H7 (cell line): ENCODE results near the gene RTN4. TPM values are rescaled to one million over a fixed set of nuclear protein-coding genes. Genes with fewer than 3 reads are reported as not detected.
"Not testable (repeated sequence)": the region's sequence is repeated elsewhere in the genome, so short reads cannot be mapped to it uniquely, and the experiment has no call there.

Experiments
- DNase-seq: peaks from one replicate; pipeline ENCODE4 v3.0.0; 2012
- H3K27me3 ChIP-seq: 2 replicates; pipeline ENCODE4 v1.6.0; 2011; ENCODE audit warnings: mild to moderate bottlenecking, low read length; ENCODE audit not compliant: control insufficient read depth, insufficient read depth
- H3K36me3 ChIP-seq: replicated peaks from 2 replicates; pipeline ENCODE4 v1.5.1; 2011; ENCODE audit warnings: low read length; ENCODE audit not compliant: control insufficient read depth, insufficient read depth
- H3K4me3 ChIP-seq: 2 replicates; pipeline ENCODE4 v1.5.1; 2011; ENCODE audit warnings: low read depth, mild to moderate bottlenecking, control low read depth, low read length, moderate library complexity; ENCODE audit not compliant: insufficient read depth
- total RNA-seq: library from RNA; depleted of rRNA; stranded (reverse); fragments of >200 nt; shearing (Covaris generic); gene quantifications from 2 replicates; pipeline ENCODE4 v1.2.3, GENCODE V29; 2014

The RTN4 gene
- total RNA-seq, 1 experiment from 2014 or later = 136 TPM

DNA sequence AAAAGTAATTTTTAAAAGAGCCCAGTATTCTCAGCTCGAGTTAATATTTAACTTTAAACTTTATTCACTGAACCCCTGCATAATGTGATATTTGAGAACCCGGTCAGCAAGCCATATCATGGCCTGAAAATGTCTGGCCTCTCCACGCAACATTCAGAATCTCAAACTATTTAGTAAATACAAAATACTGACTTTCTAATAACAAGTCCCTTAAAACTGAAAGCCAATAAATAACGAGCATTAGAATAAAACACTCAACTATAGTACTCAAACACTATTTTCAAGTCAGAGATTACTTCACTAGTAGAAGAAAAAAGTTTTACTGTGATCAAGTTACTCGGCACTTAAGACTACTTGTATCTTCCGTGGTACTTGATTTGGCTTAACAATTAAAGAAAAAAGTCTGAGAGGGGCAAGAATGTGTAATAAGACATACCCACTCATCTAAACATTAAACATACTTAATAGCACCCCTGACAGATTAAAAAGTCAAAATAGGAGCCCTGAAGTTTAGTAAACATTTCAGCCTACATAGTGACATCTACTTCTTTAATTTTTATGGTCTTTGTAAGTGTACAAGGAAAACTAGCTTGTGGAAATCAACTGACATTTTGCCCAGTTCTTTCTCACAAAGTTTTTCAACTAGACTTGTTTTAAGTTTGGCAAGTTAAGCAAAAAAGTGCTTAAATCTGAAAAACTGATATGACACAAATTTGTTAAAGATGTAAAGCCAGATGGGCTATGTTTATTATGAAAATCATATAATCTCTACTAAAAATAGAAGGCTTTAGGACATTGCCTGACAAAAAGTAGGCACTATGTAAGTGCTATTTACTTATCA lies 38.2 kb downstream of the RTN4 start:
- no peak for DNase-seq
- no peak overlapping the region for H3K4me3 ChIP-seq
- H3K27me3 ChIP-seq = no peaks in the 10 kb centered on the region
- no peaks in the 10 kb centered on the region for H3K36me3 ChIP-seq

DNA sequence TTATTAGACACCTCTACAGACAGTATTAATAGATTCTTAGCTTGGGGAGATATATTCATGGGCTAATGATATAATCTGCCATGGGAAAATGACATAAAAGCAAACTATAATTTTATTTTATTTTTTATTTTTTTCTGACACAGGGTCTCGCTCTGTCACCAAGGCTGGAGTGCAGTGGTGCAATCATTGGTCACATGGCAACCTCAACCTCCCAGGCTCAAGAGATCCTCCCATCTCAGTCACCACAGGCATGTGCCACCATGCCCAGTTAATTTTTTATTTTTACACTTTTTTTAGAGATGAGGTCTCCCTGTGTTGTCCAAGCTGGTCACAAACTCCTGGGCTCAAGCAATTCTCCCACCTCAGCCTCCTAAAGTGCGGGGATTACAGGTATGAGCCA lies 39.3 kb downstream of the RTN4 start:
- no peak overlapping the region for H3K4me3 ChIP-seq
- H3K27me3 ChIP-seq = no peaks in the 10 kb centered on the region
- H3K36me3 ChIP-seq = no peaks in the 10 kb centered on the region
- no peak for DNase-seq

DNA sequence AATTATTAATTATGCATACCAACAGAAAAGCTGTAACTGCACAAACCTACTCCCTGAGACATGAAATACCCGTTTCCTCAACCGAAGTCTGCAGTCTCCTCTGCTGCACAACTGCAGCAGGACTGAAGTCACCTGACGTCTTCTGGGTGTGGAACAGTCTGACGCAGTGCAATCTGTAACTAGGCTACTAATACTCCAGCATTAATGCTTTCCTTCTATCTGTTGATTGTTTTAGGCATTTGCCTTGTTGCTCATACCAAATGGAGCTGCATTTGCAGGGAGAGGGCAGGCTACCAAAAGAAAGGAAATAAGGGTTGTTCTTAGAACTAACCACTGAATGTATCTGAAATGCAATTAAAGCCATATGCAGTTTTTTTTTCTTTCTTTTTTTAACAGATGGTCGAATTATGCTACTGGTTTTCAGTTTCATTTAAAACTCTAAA lies 40.1 kb downstream of the RTN4 start:
- DNase-seq = no peak
- H3K27me3 ChIP-seq = no peaks in the 10 kb centered on the region
- no peaks in the 10 kb centered on the region for H3K36me3 ChIP-seq
- no peak overlapping the region for H3K4me3 ChIP-seq

GRCh38 chr2:55009277-55010060 lies 40.8 kb downstream of the RTN4 start:
- H3K27me3 ChIP-seq = no peaks in the 10 kb centered on the region
- no peak for DNase-seq
- H3K36me3 ChIP-seq = no peaks in the 10 kb centered on the region
- no peak overlapping the region for H3K4me3 ChIP-seq

- no peaks in the 10 kb centered on the region for H3K36me3 ChIP-seq
- no peak overlapping the region for H3K4me3 ChIP-seq
- H3K27me3 ChIP-seq = no peaks in the 10 kb centered on the region
- DNase-seq = no peak
Observed at GRCh38 chr2:55006306-55006705, 43.9 kb downstream of the RTN4 start.

DNA sequence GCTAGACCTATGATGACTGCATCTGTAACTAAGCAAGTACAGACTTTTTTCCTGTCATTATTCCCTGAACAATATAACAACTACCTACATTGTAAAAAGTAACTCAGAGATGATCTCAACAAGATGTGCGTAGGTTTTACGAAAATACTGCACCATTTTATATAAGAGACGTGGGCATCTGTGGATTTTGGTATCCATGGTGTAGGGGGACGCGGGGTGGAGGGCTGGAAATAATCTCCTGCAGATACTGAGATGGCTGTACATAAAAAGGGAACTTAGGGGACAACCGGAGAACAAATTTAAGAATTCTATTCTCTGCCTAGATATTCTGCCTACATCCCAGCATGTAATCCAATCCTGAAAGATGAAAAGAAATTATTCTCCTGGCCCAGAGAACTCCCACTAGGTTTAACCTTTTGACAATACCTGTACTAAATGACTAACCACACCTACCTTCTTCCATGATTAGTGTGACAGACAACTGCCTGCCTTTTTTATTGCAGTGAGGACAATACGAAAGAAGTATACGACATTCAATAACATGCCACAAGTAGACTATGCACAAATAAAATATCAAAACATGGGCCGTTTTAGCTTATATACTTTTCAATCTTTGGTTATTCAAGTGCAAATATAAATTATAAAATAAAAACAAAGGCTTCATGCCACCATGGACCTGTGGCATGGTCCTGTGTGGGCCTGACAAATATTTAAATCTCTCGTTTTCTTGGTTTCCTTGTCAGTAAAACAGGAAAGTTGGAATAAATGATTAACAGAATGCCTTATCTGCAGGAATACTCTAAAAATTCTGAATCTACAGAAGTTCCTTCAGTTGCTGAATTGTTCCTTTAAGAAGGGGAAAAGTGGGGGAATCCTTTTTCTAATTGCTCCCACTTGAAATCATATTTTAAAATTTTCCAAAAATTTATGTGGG lies 46.3 kb downstream of the RTN4 start:
- no peak for DNase-seq
- Histone ChIP-seq H3K27me3 (no peaks in the 10 kb centered on the region), H3K36me3 (no peaks in the 10 kb centered on the region), H3K4me3 (no peak overlapping the region)

DNA sequence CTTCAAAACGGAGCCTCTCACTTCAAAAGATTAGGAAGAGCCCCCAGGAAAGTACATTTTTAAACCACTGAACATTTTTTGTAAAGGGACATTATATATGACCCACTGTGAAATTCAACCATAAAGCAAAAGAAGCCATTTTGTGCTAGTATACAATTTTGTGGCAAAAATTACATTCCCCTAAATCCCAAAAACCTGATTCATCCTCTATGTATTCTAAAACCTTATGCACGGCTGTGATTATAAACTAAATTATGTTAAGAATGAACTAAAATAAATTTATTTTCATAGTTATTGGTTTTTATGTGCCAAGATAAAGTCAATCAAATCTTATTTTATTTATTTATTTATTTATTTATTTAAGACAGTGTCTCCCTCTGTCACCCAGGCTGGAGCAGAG lies 48.5 kb downstream of the RTN4 start:
- Histone ChIP-seq H3K36me3 (no peaks in the 10 kb centered on the region), H3K27me3 (no peaks in the 10 kb centered on the region), H3K4me3 (no peak overlapping the region)
- no peak for DNase-seq

- H3K4me3 ChIP-seq = no peak overlapping the region
- no peaks in the 10 kb centered on the region for H3K36me3 ChIP-seq
- DNase-seq = no peak
- H3K27me3 ChIP-seq = no peaks in the 10 kb centered on the region
Observed at GRCh38 chr2:55000341-55000740, 49.9 kb downstream of the RTN4 start.

GRCh38 chr2:54999182-54999581 lies 51.1 kb downstream of the RTN4 start:
- DNase-seq = no peak
- no peak overlapping the region for H3K4me3 ChIP-seq
- no peaks in the 10 kb centered on the region for H3K36me3 ChIP-seq
- no peaks in the 10 kb centered on the region for H3K27me3 ChIP-seq

DNA sequence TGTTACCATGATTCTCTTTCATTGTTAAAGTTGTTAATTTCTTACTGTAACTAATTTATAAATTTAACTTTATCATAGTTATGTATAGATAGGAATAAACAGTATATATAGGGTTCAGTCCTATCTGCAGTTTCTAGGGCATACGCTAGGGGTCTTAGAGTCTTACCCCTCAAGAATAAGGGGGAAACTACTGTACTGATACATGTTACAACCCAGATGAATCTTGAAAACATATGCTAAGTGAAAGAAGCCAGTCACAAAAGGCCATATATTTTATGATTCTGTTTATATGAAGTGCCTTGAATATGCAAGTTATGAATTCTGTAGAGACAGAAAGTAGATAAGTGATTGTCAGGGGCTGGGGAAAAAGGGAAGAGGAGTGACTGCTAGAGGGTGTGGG lies 52.4 kb downstream of the RTN4 start:
- H3K36me3 ChIP-seq = no peaks in the 10 kb centered on the region
- no peaks in the 10 kb centered on the region for H3K27me3 ChIP-seq
- no peak overlapping the region for H3K4me3 ChIP-seq
- peak; percentile 12 for DNase-seq

DNA sequence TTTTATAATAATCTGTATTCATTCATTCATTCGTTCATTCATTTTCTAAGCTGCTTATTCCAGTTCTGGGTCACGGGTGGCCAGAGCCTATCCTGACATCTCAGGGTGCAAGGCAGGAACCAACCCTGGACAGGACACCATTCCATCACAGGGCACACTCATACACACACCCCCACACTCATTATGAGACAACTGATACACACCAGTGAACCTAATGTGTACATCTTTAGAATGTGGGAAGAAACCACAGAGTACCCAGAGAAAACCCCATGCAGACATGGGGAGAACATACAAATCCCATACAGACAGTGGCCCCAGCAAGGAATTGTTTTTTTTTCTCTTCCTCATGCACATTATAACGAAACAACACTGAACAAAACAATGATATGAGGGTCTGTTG lies 54.7 kb downstream of the RTN4 start:
- no peak for DNase-seq
- Histone ChIP-seq H3K27me3 (no peaks in the 10 kb centered on the region), H3K4me3 (no peak overlapping the region), H3K36me3 (no peaks in the 10 kb centered on the region)

GRCh38 chr2:54990694-54991093 lies 59.6 kb downstream of the RTN4 start:
- not testable (repeated sequence) for H3K36me3 ChIP-seq, H3K27me3 ChIP-seq, H3K4me3 ChIP-seq

GRCh38 chr2:54988612-54989011 lies 61.6 kb downstream of the RTN4 start:
- no peak overlapping the region for H3K4me3 ChIP-seq

More at GRCh38 chr2:54990694-54991093, 59.6 kb downstream of the RTN4 start:
- not testable (repeated sequence) for DNase-seq

GRCh38 chr2:54986264-54986663 lies 64.0 kb downstream of the RTN4 start:
- no peak for DNase-seq
- no peaks in the 10 kb centered on the region for H3K27me3 ChIP-seq
- H3K36me3 ChIP-seq = peaks cover 3% of the 10 kb centered on the region
- H3K4me3 ChIP-seq = no peak overlapping the region

More at GRCh38 chr2:54988612-54989011, 61.6 kb downstream of the RTN4 start:
- DNase-seq = no peak
- Histone ChIP-seq H3K27me3 (no peaks in the 10 kb centered on the region), H3K36me3 (no peaks in the 10 kb centered on the region)
